ENCODE results near the gene DCAF8L1. TPM values are rescaled to one million over a fixed set of nuclear protein-coding genes. Genes with fewer than 3 reads are reported as not detected.

Gene DCAF8L1
- total RNA-seq, 2 experiments from 2014 or later, result not detected

DNA sequence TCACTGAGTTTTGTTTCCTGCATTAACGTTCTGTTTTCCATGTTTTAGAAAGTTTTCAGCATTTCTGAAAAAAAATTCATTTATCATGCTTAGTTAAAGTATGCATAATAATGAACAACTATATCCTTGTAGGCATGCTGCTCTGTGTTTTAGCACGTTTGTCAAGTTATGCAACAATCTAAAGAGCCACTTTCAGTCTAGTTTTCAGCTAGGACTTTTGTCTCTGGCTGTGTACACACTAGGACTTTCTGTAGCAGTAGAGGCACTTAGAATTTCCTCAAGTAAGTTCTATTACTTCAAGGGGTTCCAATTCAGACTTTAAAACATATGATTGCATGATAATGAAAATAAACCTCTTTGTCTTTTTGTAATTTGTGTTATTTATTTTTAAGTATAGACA is 12.4 kb downstream of the DCAF8L1 start:
- POLR2A ChIA-PET, result no interaction called here

DNA sequence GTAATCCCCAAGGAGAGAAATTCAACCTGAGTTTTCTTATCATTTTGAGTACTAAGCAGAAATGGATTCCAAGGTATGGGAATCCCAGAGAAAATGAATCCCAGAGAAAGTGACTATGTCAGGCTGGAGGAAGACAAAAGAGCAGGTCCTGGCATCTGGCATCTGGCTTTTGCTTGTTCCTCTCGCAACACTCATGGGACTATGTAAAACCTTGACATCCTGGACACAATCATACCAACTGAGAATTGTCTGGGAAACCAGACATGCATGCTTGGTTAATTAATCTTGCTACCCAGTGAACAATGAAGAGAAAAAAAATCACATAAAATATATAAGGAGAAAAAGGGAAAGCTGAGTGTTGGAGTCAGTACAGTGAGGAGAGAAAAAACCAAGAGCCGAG is 12.9 kb downstream of the DCAF8L1 start:
- no peaks in the 10 kb centered on the region for H3K9me3 ChIP-seq (ENCODE audit: low read length)
- H3K79me2 ChIP-seq (ENCODE audit: insufficient read depth, low read depth, low read length), result no peaks in the 10 kb centered on the region
- H3K4me1 ChIP-seq (ENCODE audit: insufficient read depth, low read length, poor library complexity, severe bottlenecking), result no peaks in the 10 kb centered on the region
- intact Hi-C loops (cut with micrococcal nuclease; ENCODE audit: unreplicated experiment), result no loop called here
- CTCF ChIA-PET (ENCODE audit: unreplicated experiment), result no interaction called here
- no peak overlapping the region for H3K4me2 ChIP-seq (ENCODE audit: low read length)
- no peak for DNase-seq (ENCODE audit: low spot score)
- H3K9me2 ChIP-seq (ENCODE audit: insufficient read depth, low read length), result no peaks in the 10 kb centered on the region
- no peaks in the 10 kb centered on the region for H4K20me1 ChIP-seq (ENCODE audit: insufficient read depth, low read length)
- POLR2A ChIA-PET, result no interaction called here
- no peaks in the 10 kb centered on the region for H3K36me3 ChIP-seq (ENCODE audit: insufficient read depth, low read length)
- TF ChIP-seq, protein P1, sequence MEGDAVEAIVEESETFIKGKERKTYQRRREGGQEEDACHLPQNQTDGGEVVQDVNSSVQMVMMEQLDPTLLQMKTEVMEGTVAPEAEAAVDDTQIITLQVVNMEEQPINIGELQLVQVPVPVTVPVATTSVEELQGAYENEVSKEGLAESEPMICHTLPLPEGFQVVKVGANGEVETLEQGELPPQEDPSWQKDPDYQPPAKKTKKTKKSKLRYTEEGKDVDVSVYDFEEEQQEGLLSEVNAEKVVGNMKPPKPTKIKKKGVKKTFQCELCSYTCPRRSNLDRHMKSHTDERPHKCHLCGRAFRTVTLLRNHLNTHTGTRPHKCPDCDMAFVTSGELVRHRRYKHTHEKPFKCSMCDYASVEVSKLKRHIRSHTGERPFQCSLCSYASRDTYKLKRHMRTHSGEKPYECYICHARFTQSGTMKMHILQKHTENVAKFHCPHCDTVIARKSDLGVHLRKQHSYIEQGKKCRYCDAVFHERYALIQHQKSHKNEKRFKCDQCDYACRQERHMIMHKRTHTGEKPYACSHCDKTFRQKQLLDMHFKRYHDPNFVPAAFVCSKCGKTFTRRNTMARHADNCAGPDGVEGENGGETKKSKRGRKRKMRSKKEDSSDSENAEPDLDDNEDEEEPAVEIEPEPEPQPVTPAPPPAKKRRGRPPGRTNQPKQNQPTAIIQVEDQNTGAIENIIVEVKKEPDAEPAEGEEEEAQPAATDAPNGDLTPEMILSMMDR (conservative IDR thresholded peaks at IDR 0.05; ENCODE audit: low read length), result no peak
- TF ChIP-seq EZH2phosphoT487 (IDR thresholded peaks at IDR 0.05; ENCODE audit: borderline replicate concordance, low read depth, low read length), result no peak
- no peak overlapping the region for H3K27ac ChIP-seq (ENCODE audit: low read depth, low read length, poor library complexity, severe bottlenecking)
- no TSS peak for BruUV-seq (replicated peaks)
- H3K4me3 ChIP-seq (ENCODE audit: low read depth, low read length, poor library complexity, severe bottlenecking), result no peak overlapping the region
- no peak overlapping the region for H2AFZ ChIP-seq (ENCODE audit: low read length)

More for the DNA sequence above, 12.4 kb downstream of the DCAF8L1 start:
- CTCF ChIA-PET (ENCODE audit: unreplicated experiment), result no interaction called here
- no peaks in the 10 kb centered on the region for H3K36me3 ChIP-seq (ENCODE audit: insufficient read depth, low read length)
- H4K20me1 ChIP-seq (ENCODE audit: insufficient read depth, low read length), result no peaks in the 10 kb centered on the region
- DNase-seq (ENCODE audit: low spot score), result no peak
- no peak overlapping the region for H3K4me3 ChIP-seq (ENCODE audit: low read depth, low read length, poor library complexity, severe bottlenecking)
- no peak for TF ChIP-seq EZH2phosphoT487 (IDR thresholded peaks at IDR 0.05; ENCODE audit: borderline replicate concordance, low read depth, low read length)
- TF ChIP-seq, protein P1 (conservative IDR thresholded peaks at IDR 0.05; ENCODE audit: low read length), result no peak
- no peak overlapping the region for H3K4me2 ChIP-seq (ENCODE audit: low read length)
- H3K4me1 ChIP-seq (ENCODE audit: insufficient read depth, low read length, poor library complexity, severe bottlenecking), result no peaks in the 10 kb centered on the region
- no peak overlapping the region for H3K27ac ChIP-seq (ENCODE audit: low read depth, low read length, poor library complexity, severe bottlenecking)
- H3K9me2 ChIP-seq (ENCODE audit: insufficient read depth, low read length), result no peaks in the 10 kb centered on the region
- BruUV-seq (replicated peaks), result no TSS peak
- intact Hi-C loops (cut with micrococcal nuclease; ENCODE audit: unreplicated experiment), result no loop called here
- no peaks in the 10 kb centered on the region for H3K9me3 ChIP-seq (ENCODE audit: low read length)
- no peaks in the 10 kb centered on the region for H3K79me2 ChIP-seq (ENCODE audit: insufficient read depth, low read depth, low read length)
- H2AFZ ChIP-seq (ENCODE audit: low read length), result no peak overlapping the region

DNA sequence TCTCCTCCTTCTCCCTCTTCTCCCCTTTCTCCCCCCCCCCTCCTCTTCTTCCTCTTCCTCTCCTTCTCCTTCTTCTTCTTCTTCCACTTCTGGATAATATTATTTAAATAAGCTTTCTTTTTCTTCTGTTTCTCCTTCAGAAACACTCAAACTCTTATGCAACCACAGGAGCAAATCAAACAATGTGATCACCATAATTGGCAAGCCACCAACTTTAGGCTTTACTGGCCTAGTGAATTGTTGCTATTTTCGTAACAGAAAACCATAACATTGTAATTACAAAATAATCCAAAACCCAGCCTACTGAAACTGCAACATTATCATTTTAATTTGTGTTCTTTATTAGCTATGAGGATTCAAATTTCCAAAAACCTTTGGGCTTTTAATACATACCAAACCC is 14.3 kb downstream of the DCAF8L1 start:
- BruUV-seq (replicated peaks), result no TSS peak
- DNase-seq (ENCODE audit: low spot score), result no peak

More for the DNA sequence above, 14.3 kb downstream of the DCAF8L1 start:
- H3K9me3 ChIP-seq (ENCODE audit: low read length), result no peaks in the 10 kb centered on the region
- no peaks in the 10 kb centered on the region for H3K4me1 ChIP-seq (ENCODE audit: insufficient read depth, low read length, poor library complexity, severe bottlenecking)
- no peaks in the 10 kb centered on the region for H3K79me2 ChIP-seq (ENCODE audit: insufficient read depth, low read depth, low read length)
- intact Hi-C loops (cut with micrococcal nuclease; ENCODE audit: unreplicated experiment), result no loop called here
- H3K4me3 ChIP-seq (ENCODE audit: low read depth, low read length, poor library complexity, severe bottlenecking), result no peak overlapping the region
- no peak overlapping the region for H3K4me2 ChIP-seq (ENCODE audit: low read length)
- ChIA-PET CTCF (ENCODE audit: unreplicated experiment) (no interaction called here), POLR2A (interaction anchor here (0.6 kb wide), 1 partner anchor 10 kb away, joined by 4 read pairs; no protein-coding TSS in a partner anchor)
- no peaks in the 10 kb centered on the region for H4K20me1 ChIP-seq (ENCODE audit: insufficient read depth, low read length)
- no peak overlapping the region for H3K27ac ChIP-seq (ENCODE audit: low read depth, low read length, poor library complexity, severe bottlenecking)
- no peaks in the 10 kb centered on the region for H3K36me3 ChIP-seq (ENCODE audit: insufficient read depth, low read length)
- no peak overlapping the region for H2AFZ ChIP-seq (ENCODE audit: low read length)
- no peaks in the 10 kb centered on the region for H3K9me2 ChIP-seq (ENCODE audit: insufficient read depth, low read length)
- TF ChIP-seq EZH2phosphoT487 (IDR thresholded peaks at IDR 0.05; ENCODE audit: borderline replicate concordance, low read depth, low read length), result no peak
- TF ChIP-seq, protein P1 (conservative IDR thresholded peaks at IDR 0.05; ENCODE audit: low read length), result no peak

Data from OCI-LY7 (cell line).